K562 (cell line): ENCODE measurements around the gene PRRT1.

ENCODE experiments used
- CTCF ChIP-seq, 3 experiments: IDR thresholded peaks in 2 of 3; conservative IDR thresholded peaks in 1 of 3; 2 replicates each; pipeline ENCODE4 v1.5.1; 2011 to 2012; ENCODE audit warnings: low read length in 3 of 3, mild to moderate bottlenecking in 3 of 3, control low read depth in 2 of 3, improper control_type of control experiment in 1 of 3, inconsistent platforms in 1 of 3, low read depth in 1 of 3, mixed read lengths in 1 of 3, moderate library complexity in 1 of 3; ENCODE audit not compliant: insufficient read depth in 2 of 3
- ZNF143 ChIP-seq: sonication (generic); formaldehyde crosslinking; IDR thresholded peaks from 2 replicates; pipeline ENCODE4 v1.9.0; 2022; ENCODE audit warnings: mild to moderate bottlenecking, missing genetic modification reagents

- TF ChIP-seq ZNF143 (CRISPR knock-in tag) (no peak), CTCF (IDR thresholded peaks at IDR 0.05 in 2 of 3, conservative IDR thresholded peaks at IDR 0.05 in 1 of 3; ENCODE audit: insufficient read depth in 2 of 3, low read depth in 1 of 3, low read length in 3 of 3) (no peak)
These were observed 38.5 kb upstream of the PRRT1 start, which contains the start of gene PBX2 for GRCh38 chr6:32190054-32190851.
